ENCODE data around the gene TFPI. TPM values are rescaled to one million over a fixed set of nuclear protein-coding genes. Genes with fewer than 3 reads are reported as not detected.
"Not testable (repeated sequence)": the region's sequence is repeated elsewhere in the genome, so short reads cannot be mapped to it uniquely, and the experiment has no call there.

TFPI gene
- total RNA-seq: 35.2 TPM

DNA sequence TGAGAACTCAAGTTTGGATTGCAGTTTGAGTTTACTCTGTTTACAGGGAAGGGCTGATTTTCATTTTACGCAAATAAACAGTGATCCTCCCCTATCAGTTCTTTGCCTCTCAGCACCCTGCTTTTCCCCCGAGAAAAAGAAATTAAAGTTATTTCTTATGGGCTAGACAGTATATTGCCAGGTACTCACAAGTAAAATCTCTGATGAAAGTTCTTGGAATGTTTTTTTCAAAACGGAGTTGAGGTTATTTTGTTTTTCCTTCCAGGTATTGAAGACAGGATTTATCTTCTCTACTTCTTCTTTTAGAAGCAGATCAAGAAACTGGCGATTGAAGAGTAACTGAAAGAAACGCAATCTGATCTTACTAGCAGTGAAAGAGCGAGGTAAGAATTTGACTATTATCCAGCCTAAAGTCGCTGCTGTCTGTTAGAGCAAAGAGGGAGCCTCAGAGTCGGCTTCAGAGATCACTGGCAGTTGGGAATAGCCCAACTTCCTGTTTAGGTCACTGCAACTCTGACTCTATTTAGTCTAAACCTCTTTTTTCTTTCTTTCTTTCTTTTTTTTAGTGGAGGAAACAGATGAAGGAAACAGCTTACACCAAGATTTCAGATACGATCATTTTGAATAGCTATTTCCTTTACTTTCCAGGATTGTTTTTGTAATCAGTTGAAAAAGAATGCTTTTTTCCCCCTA is at the start of gene TFPI:
Gene TFPI, minus strand, starts transcription at position 425 of the 693 bp plus-strand sequence. CDS start 50,667 bp downstream, outside the sequence.
- DNase-seq: no peak

- DNase-seq: no peak
These were observed 40.6 kb upstream of the TFPI start for GRCh38 chr2:187594801-187595200.

DNA sequence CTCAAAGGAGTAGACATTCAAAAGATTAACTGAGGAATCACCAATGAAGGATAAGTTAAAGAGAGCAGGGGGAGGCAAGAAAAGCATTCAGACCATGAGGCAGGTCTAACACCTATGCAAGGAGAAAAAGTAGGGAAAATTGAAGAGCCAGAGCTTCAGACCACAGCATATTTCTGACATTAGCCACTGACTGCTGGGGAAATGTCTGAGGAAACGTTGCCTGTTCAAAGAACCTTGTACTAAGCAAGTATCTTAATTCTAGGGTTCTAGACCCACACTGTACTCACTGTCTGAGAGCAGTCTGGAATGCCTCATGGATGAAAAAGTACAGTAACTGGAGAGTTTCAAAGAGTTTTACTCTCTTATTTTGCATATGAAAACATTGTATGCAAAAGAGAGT is 39.5 kb upstream of the TFPI start:
- no peak for DNase-seq

DNA sequence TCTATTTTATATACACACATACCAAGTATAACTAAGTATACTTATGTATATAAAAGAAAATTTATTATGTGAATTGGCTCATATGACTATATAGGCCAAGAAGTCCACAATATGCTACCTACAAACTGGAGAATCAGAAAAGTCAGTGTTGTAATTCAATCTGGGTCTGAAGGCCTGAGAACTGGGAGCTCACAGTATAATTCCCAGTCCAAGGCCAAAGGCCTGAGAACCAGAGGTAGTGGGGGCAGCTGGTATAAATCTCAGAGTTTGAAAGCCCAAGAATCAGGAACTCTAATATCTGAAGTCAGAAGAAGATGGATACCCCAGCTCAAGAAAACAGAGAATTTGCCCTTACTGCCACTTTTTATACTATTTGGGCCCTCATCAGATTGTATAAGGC is 38.9 kb upstream of the TFPI start:
- no peak for DNase-seq

GRCh38 chr2:187590175-187590574 is 35.9 kb upstream of the TFPI start:
- no peak for DNase-seq

DNA sequence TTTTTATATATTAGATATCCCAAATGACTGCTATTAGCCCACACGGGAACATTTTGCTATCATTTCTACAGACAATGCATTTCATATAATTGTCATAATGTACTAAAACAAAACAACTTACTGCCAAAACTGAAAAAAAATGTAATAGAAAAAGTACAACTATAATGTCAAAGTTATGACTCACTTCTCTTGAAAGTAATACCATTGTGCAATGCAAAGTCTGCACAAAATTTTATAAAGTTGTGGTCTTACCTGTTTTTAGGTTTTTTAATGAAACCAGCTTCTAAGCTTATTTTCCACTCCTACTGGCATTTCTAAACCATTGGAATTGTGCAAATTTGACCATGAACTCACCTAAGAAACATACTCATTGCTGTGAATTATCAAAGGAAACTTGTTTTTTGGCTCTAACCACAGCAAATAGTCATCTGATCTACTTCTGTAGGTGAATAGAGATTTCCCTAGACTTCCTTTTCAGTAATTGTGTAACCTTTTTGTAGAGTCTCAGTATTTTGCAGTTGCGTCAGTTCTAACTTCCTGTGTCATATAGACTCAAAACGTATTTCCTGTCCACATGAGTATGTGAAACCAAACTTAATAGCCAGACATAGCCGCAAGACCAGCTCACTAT is 31.9 kb upstream of the TFPI start:
- no peak for DNase-seq

DNA sequence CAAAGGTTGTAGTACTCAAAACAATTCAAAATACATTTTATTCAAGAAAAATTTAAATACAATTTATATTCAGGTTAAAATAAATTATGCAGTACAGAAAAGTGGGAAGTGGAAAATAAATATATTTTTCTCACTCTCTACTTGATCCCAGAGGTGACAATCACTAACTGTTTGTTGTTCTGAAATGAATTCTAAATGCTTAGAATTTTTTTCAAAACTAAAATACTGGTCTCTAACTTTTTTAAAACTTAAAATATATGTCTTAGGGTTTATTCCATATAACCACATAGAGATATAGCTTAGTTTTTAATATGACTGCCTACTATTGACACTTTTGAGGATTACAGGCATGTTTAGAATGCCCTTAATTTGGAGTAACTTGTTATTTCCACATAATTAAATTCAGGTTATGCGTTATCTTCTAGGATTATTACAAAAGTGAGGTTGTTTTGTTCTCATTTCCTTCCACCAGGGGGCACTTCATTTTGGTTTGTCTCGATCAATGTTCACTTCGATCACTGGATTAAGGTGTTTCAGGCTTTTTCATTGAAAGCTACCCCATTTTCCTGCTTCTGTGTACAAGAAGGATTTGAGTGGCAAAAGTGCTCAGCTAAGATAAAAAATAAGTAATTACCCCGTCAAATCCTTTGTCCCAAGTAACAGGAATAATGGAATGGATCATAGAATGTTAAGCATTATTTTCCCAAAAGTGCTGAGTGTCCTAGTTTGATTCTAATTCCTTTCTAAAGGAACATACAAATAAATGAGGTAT is 27.1 kb upstream of the TFPI start:
- DNase-seq: no peak

DNA sequence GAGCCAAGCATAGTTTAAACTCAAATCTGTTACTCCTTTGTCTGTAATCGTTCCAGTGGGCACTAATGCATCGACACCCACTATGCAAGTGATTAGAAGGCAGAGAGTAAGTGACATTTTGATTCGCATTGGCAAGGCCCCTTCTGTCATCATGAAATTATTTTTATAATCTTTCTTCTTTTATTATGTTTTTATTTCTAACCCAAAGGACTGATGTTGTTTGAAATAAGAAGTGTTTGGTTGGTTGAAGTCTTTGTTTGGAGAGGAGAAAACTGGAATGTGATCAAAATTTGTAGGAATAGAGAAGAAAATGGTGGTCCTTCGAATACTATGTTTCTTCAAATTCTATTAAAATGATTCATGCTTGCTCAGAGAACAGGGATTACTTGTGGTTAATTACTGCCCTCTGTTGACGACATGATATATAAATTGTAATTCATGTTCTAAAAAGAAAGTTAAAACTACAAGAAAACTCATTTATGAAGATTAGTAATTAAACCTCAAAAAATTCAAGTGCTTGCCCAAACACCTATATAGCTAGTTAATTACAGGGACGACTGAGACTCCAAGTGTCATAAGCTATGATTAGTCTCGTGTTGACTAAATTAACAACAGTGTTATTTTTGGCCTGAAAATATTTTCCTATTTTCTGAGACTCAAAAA is 26.4 kb upstream of the TFPI start:
- DNase-seq: no peak

GRCh38 chr2:187577310-187577709 is 23.1 kb upstream of the TFPI start:
- DNase-seq: no peak

DNA sequence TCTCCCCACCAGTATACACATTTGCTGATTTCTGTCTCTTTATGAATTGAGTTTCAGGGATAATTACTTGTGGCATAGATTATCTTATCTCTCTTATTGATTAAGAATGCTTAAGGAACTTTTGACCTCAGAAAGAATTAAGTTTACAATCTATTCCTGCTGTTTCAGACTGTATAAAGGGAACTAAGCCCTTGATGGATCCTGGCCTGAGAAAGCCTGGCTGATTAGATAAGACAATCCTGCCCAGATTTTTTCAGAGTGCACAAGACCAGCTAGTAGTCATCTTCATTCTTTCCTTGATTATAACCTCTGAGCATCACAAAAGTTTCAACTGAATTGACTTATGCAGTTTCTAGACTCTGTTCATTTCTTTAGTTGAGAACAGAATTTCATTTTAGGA is 22.7 kb upstream of the TFPI start:
- DNase-seq: no peak

DNA sequence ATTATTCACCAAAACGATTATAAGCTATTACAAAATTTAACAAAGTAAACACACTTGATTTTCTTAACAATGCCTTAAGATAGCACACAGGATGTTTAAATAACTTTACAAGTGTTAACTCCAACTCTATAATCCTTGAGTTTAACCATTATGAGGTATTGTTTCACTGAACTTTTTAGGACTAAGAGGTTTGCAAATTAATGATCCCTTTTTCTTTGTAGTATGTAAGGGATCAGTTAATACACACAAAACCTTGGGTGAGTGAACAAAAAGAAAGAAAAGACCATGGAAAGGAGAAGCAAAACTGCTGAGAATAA is 21.5 kb upstream of the TFPI start:
- no peak for DNase-seq

- no peak for DNase-seq
These were observed 20.9 kb upstream of the TFPI start for GRCh38 chr2:187574969-187575750.

DNA sequence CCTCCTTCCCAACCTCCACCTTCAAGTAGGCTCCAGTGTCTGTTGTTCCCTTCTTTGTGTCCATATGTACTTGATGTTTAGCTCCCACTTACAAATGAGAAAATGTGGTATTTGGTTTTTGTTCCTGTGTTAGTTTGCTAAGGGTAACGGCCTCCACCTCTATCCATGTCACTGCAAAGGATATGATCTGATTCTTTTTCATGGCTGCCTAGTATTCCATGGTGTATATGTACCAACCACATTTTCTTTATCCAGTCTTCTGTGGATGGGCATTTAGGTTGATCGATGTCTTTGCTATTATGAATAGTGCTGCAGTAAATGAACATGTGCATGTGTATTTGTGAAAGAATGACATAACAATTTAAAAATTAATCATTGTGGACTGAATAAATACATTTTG is 19.5 kb upstream of the TFPI start:
- DNase-seq: no peak

- DNase-seq: not testable (repeated sequence)
These were observed 17.8 kb upstream of the TFPI start for GRCh38 chr2:187571996-187572395.

DNA sequence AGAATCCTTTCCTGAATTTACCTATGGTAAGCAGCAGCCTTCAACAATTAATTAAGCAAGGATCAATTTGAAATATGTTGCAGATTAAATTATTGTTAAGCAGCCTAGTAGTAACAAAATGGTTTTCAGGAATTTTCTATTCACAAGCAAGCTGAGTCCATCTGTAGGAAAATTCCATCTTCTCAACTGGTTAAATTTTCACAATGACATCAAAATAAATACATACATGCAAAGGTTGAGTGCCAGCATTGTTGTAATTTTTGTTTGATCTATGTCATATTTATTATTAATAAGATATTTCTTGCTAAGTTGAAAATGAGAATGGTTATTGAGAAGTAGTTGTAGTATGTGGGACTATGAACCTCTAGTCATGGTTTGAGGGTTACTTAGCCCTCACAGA is 15.3 kb upstream of the TFPI start:
- DNase-seq: no peak

DNA sequence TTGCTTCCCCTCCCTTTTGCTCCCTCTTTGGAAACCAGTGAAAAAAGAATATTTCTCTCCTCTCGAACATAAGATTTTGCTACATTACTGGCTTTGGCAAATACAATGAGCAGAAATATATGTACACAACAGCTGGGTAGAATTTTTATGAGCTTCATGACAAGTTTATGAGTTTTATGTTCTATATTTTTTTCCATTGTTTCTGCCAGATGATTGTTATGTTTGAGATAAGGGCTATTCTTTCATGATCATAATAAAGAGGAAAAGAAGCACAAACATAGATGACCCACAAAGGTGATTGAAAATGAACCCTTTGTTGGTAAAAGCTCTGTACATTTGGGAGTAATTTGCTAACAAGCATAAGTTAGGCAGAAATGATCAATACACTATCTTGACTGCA is 14.8 kb upstream of the TFPI start:
- DNase-seq: no peak

DNA sequence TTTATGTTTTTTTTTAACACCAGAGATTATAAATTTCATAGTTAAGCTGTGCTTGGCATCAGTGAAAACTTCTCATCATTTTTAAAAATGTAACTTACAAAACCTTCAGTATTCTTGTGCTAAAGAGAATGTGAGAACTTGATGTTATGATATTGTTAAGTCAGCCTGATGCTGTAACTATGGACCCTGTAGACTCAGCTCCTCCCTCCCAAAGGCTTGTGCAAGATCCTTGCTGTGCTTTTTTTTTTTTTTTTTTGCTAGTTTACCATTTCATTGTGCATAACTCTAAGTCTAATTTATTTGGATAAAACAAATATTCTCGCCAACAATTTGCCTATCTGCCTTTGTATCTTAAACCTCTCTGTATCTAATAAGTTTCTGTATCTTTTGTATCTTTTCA is 12.9 kb upstream of the TFPI start:
- no peak for DNase-seq

DNA sequence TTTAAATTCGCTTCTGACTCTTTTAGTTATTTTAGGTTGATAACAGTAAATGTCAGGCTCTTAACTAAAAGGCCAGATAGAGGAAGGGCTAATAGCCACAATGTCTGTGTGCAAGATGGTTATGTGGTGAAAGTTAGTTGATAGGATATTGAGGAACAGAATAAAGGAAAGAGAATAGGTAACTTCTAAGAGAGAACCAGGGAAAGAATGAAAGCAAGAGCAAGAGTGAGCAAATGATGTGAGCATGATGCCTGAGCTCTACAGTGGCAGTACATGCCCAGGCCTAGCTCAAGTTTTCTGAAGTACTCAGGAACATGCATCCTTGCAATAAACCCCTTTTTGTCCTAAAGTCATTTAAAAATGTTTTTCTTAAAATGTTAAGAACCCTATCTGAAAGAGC is 12.5 kb upstream of the TFPI start:
- DNase-seq: no peak

DNA sequence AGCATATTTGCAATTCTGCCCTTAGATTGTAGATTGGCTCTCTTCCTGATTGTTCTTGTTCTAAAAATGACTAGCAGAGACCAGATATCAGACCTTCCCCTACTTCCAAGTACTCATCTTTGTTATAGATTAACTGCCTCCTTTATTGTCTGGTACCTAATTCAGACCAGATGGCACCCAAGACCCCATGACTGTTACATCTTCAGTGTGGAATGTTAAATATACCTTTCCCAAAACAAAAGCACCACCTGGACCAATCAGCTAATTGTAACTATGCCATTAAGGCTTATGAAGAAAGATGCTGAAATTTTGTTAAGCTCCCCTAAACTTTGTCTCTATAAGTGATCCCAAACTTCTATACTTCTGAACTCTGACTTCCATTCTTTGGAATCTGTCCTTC is 12.0 kb upstream of the TFPI start:
- DNase-seq: no peak

- not testable (repeated sequence) for DNase-seq
These were observed 11.4 kb upstream of the TFPI start for GRCh38 chr2:187565618-187566017.

DNA sequence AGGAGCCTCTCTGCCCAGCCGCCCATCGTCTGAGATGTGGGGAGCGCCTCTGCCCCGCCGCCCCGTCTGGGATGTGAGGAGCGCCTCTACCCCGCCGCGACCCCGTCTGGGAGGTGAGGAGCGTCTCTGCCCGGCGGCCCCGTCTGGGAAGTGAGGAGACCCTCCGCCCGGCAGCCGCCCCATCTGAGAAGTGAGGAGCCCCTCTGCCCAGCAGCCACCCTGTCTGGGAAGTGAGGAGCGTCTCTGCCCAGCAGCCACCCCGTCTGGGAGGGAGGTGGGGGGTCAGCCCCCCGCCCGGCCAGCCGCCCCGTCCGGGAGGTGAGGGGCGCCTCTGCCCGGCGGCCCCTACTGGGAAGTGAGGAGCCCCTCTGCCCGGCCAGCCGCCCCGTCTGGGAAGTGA is 2.3 kb upstream of the TFPI start:
- DNase-seq: not testable (repeated sequence)

- no peak for DNase-seq
These were observed 458 bp upstream of the TFPI start for GRCh38 chr2:187554704-187555082.

Data from occipital lobe (tissue), 2 donors.